ENCODE results near the gene IFFO2.

IFFO2 gene

DNA sequence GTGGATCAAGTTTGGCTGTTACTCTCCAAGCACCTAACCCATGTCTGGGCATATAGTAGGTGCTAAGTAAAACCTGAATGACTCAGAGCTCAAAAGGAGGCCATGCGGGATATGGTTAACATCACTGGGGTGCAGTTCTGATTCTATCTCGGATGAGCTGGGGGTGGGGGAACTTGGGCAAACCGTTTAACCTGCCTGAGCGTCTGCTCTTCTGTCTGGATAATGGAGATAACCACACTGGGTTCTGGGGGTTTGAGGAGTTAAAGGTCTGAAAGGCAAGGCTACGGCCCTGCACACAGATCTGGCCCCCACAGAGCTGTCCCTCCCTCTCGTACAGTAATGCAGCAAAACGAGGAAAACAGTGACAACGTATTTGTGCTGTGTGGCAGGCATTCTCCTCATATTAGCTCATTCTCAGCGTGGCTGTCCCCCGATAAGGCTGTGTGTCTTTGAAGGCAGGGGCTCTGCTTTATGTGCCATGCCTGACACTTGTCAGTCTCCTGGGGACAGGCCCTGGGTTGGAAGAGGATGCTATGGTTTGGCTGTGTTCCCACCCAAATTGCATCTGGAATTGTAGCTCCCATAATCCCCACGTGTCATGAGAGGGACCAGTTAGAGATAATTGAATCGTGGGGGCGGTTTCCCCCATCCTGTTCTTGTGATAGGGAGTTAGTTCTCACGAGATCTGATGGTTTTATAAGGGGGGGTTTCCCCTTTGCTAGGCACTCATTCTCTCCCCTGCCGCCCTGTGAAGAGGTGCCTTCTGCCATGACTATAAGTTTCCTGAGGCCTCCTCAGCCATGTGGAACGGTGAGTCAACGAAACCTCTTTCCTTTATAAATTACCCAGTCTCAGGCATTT lies 47.3 kb downstream of the IFFO2 start:
- no peak for DNase-seq
- Histone ChIP-seq H3K36me3 (replicated peaks) (peaks cover 31% of the 10 kb centered on the region), H3K27me3 (replicated peaks) (no peaks in the 10 kb centered on the region), H3K27ac (no peak overlapping the region), H3K4me3 (ENCODE audit: low read depth, low read length) (no peak overlapping the region)
- TF ChIP-seq, protein P1, sequence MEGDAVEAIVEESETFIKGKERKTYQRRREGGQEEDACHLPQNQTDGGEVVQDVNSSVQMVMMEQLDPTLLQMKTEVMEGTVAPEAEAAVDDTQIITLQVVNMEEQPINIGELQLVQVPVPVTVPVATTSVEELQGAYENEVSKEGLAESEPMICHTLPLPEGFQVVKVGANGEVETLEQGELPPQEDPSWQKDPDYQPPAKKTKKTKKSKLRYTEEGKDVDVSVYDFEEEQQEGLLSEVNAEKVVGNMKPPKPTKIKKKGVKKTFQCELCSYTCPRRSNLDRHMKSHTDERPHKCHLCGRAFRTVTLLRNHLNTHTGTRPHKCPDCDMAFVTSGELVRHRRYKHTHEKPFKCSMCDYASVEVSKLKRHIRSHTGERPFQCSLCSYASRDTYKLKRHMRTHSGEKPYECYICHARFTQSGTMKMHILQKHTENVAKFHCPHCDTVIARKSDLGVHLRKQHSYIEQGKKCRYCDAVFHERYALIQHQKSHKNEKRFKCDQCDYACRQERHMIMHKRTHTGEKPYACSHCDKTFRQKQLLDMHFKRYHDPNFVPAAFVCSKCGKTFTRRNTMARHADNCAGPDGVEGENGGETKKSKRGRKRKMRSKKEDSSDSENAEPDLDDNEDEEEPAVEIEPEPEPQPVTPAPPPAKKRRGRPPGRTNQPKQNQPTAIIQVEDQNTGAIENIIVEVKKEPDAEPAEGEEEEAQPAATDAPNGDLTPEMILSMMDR (IDR thresholded peaks at IDR 0.05; ENCODE audit: low read depth, low read length, missing control alignments) = no peak
- in situ Hi-C loops (cut with HindIII; ENCODE audit: low pct_ligation_motif_present, low sequenced_read_pairs) = loop anchor here (10.0 kb wide), 1 partner anchor 176 kb away; no protein-coding TSS in a partner anchor

GRCh38 chr1:18907917-18908845 lies 48.3 kb downstream of the IFFO2 start:
- peaks cover 31% of the 10 kb centered on the region for H3K36me3 ChIP-seq (replicated peaks)
- in situ Hi-C loops (cut with HindIII; ENCODE audit: low pct_ligation_motif_present, low sequenced_read_pairs) = loop anchor here (10.0 kb wide), 1 partner anchor 177 kb away; no protein-coding TSS in a partner anchor
- no peak overlapping the region for H3K27ac ChIP-seq
- no peak overlapping the region for H3K4me3 ChIP-seq (ENCODE audit: low read depth, low read length)
- H3K27me3 ChIP-seq (replicated peaks) = no peaks in the 10 kb centered on the region
- no peak for DNase-seq
- TF ChIP-seq, protein P1 (IDR thresholded peaks at IDR 0.05; ENCODE audit: low read depth, low read length, missing control alignments) = no peak

- TF ChIP-seq, protein P1 (IDR thresholded peaks at IDR 0.05; ENCODE audit: low read depth, low read length, missing control alignments) = peak; percentile 81
- Histone ChIP-seq H3K4me3 (ENCODE audit: low read depth, low read length) (no peak overlapping the region), H3K36me3 (replicated peaks) (peaks cover 27% of the 10 kb centered on the region), H3K27ac (no peak overlapping the region), H3K27me3 (replicated peaks) (no peaks in the 10 kb centered on the region)
- peak; percentile 58 for DNase-seq
- in situ Hi-C loops (cut with HindIII; ENCODE audit: low pct_ligation_motif_present, low sequenced_read_pairs) = loop anchor here (10.0 kb wide), 1 partner anchor 178 kb away; no protein-coding TSS in a partner anchor
These were observed 49.2 kb downstream of the IFFO2 start for GRCh38 chr1:18907021-18907916.

DNA sequence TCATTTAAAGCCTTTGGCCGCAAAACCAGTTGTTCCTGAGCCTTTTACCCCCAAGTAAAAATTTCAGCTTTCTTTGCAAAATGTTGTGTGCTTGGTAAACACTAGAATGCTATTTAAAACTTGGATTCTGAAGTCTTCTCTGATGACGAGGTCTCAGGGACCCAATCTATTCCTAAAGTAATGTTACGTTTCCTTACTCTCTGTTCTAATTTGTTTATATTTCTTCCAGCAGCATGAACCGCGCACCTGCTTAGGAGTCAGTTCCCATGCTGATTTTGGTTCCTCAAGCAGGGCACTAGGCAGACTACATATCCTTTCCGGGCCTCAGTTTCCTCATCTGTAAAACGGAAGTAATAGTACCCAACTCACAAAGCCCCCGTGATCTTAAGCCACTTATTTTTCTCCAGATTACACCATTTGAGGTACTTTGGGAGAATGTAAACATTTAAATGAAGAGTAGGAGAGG lies 53.2 kb downstream of the IFFO2 start:
- H3K27ac ChIP-seq = peak overlapping the region; percentile 90
- peak overlapping the region; percentile 81 for H3K4me3 ChIP-seq (ENCODE audit: low read depth, low read length)
- H3K36me3 ChIP-seq (replicated peaks) = peaks cover 5% of the 10 kb centered on the region
- H3K27me3 ChIP-seq (replicated peaks) = no peaks in the 10 kb centered on the region
- no peak for DNase-seq
- in situ Hi-C loops (cut with HindIII; ENCODE audit: low pct_ligation_motif_present, low sequenced_read_pairs) = loop anchor here (10.0 kb wide), 1 partner anchor 181 kb away; no protein-coding TSS in a partner anchor
- TF ChIP-seq, protein P1 (IDR thresholded peaks at IDR 0.05; ENCODE audit: low read depth, low read length, missing control alignments) = no peak
